OCI-LY1 (cell line): ENCODE results near the gene ARHGAP24.

ENCODE experiments used
- H2AFZ ChIP-seq: fragments of 200-600 bp; sonication (generic), shearing (Covaris generic); 2 replicates; pipeline ENCODE4 v1.6.0; 2014; ENCODE audit warnings: antibody characterized with exemption, mild to moderate bottlenecking, low read length
- H3F3A ChIP-seq: fragments of 200-600 bp; sonication (generic), shearing (Covaris generic); 2 replicates; pipeline ENCODE4 v1.6.0; 2014; ENCODE audit warnings: mild to moderate bottlenecking, antibody characterized with exemption, low read length, moderate library complexity; ENCODE audit not compliant: insufficient read depth
- H3K27ac ChIP-seq: fragments of 200-600 bp; sonication (generic); 2 replicates; pipeline ENCODE4 v1.5.1; 2014; ENCODE audit warnings: low read length, mixed run types, mild to moderate bottlenecking, low read depth; ENCODE audit not compliant: poor library complexity, severe bottlenecking
- H3K27me3 ChIP-seq: fragments of 200-600 bp; sonication (generic); 2 replicates; pipeline ENCODE4 v1.6.0; 2014; ENCODE audit warnings: antibody characterized with exemption, mild to moderate bottlenecking, low read length, moderate library complexity; ENCODE audit not compliant: insufficient read depth
- H3K36me3 ChIP-seq: fragments of 200-600 bp; sonication (generic); 2 replicates; pipeline ENCODE4 v1.6.1; 2014; ENCODE audit warnings: mild to moderate bottlenecking, antibody characterized with exemption, low read length, moderate library complexity, mixed read lengths; ENCODE audit not compliant: insufficient read depth
- H3K4me1 ChIP-seq: fragments of 200-600 bp; sonication (generic); 2 replicates; pipeline ENCODE4 v1.5.1; 2014; ENCODE audit warnings: mild to moderate bottlenecking, low read length, moderate library complexity; ENCODE audit not compliant: insufficient read depth, severe bottlenecking
- H3K4me2 ChIP-seq: fragments of 200-600 bp; sonication (generic), shearing (Covaris generic); 2 replicates; pipeline ENCODE4 v1.6.1; 2014; ENCODE audit warnings: low read length
- H3K4me3 ChIP-seq: fragments of 200-600 bp; sonication (generic); 2 replicates; pipeline ENCODE4 v1.5.1; 2014; ENCODE audit warnings: low read length, low read depth, mild to moderate bottlenecking, mixed read lengths; ENCODE audit not compliant: poor library complexity, severe bottlenecking
- H3K79me2 ChIP-seq: fragments of 200-600 bp; shearing (Covaris generic); 2 replicates; pipeline ENCODE4 v1.6.1; 2016; ENCODE audit warnings: mixed run types, low read length, mixed read lengths; ENCODE audit not compliant: insufficient read depth
- H3K9ac ChIP-seq: fragments of 200-600 bp; sonication (generic), shearing (Covaris generic); 2 replicates; pipeline ENCODE4 v1.6.1; 2014; ENCODE audit warnings: mild to moderate bottlenecking, low read length, mixed read lengths
- H3K9me2 ChIP-seq: fragments of 200-600 bp; sonication (generic), shearing (Covaris generic); 2 replicates; pipeline ENCODE4 v1.6.1; 2014; ENCODE audit warnings: low read depth, mild to moderate bottlenecking, low read length, mixed read lengths
- H3K9me3 ChIP-seq: fragments of 200-600 bp; shearing (Covaris generic); 2 replicates; pipeline ENCODE4 v1.6.1; 2014; ENCODE audit warnings: low read length, mixed read lengths
- H4K20me1 ChIP-seq: fragments of 200-600 bp; sonication (generic), shearing (Covaris generic); 2 replicates; pipeline ENCODE4 v1.6.0; 2016; ENCODE audit warnings: mild to moderate bottlenecking, low read length; ENCODE audit not compliant: insufficient read depth
- EZH2 ChIP-seq: fragments of 200-600 bp; sonication (generic), shearing (Covaris generic); IDR thresholded peaks from 2 replicates; pipeline ENCODE4 v1.8.0; 2017; ENCODE audit warnings: borderline replicate concordance, mixed run types, mild to moderate bottlenecking, antibody characterized with exemption, low read length, moderate library complexity, mixed read lengths
- TF ChIP-seq, protein P1 (sequence below): fragments of 200-600 bp; sonication (generic), shearing (Covaris generic); IDR thresholded peaks from 2 replicates; pipeline ENCODE4 v1.5.1; 2017; ENCODE audit warnings: mild to moderate bottlenecking, antibody characterized with exemption, low read length, moderate library complexity, mixed read lengths

ARHGAP24 gene

DNA sequence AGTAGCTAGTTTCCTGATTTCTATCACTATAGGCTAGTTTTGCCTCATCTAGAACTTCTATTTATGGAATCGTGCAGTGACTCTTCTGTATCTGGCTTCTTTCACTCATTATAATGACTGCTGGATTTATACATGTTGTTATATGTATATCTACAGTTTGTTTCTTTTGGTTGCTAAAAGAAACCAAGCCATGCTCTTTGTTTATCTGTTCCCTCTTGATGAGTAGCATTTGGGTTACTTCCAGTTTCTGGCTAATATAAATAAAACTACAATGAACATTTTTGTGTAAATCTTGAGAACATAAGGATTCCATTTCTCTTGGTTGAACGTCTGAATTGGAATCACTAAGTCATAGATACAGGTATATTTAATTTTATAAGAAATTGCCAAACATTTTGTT lies 73.9 kb downstream of the ARHGAP24 start:
- no peak overlapping the region for H3K9ac ChIP-seq
- peaks cover 13% of the 10 kb centered on the region for H3K9me3 ChIP-seq
- no peak overlapping the region for H3K4me3 ChIP-seq
- peaks cover 52% of the 10 kb centered on the region for H3K4me1 ChIP-seq
- peaks cover 81% of the 10 kb centered on the region for H3K36me3 ChIP-seq
- no peaks in the 10 kb centered on the region for H3F3A ChIP-seq
- no peaks in the 10 kb centered on the region for H3K9me2 ChIP-seq
- H4K20me1 ChIP-seq = no peaks in the 10 kb centered on the region
- H3K27ac ChIP-seq = peak overlapping the region; percentile 62
- TF ChIP-seq EZH2 = no peak
- TF ChIP-seq, protein P1, sequence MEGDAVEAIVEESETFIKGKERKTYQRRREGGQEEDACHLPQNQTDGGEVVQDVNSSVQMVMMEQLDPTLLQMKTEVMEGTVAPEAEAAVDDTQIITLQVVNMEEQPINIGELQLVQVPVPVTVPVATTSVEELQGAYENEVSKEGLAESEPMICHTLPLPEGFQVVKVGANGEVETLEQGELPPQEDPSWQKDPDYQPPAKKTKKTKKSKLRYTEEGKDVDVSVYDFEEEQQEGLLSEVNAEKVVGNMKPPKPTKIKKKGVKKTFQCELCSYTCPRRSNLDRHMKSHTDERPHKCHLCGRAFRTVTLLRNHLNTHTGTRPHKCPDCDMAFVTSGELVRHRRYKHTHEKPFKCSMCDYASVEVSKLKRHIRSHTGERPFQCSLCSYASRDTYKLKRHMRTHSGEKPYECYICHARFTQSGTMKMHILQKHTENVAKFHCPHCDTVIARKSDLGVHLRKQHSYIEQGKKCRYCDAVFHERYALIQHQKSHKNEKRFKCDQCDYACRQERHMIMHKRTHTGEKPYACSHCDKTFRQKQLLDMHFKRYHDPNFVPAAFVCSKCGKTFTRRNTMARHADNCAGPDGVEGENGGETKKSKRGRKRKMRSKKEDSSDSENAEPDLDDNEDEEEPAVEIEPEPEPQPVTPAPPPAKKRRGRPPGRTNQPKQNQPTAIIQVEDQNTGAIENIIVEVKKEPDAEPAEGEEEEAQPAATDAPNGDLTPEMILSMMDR = no peak
- no peak overlapping the region for H2AFZ ChIP-seq
- H3K4me2 ChIP-seq = no peak overlapping the region
- H3K79me2 ChIP-seq = peaks cover 95% of the 10 kb centered on the region
- H3K27me3 ChIP-seq = no peaks in the 10 kb centered on the region

DNA sequence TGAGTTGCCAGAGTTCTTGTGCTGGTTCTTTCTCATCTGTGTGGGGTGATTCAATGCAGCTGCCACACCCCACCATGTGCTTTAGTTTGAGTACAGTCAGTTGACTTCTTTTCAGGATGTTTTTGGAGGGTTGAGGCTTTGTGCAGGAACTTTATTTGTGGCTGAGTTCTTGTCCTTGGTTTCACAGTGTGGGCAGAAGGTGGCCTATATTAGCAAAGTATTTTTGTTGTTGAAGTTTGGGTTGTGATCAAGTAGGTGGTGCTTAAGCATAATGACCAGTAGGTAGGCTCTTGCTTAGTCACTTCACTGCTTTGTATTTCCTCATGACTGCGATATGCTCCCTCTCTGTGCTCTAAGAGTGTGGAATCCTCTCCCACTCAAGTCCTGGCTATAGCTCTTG lies 80.3 kb downstream of the ARHGAP24 start:
- Histone ChIP-seq H2AFZ (no peak overlapping the region), H3K4me3 (peak overlapping the region; percentile 22), H3K27me3 (no peaks in the 10 kb centered on the region), H3F3A (no peaks in the 10 kb centered on the region), H3K9ac (peak overlapping the region; percentile 65), H3K9me2 (no peaks in the 10 kb centered on the region), H3K4me2 (peak overlapping the region; percentile 50), H3K9me3 (peaks cover 12% of the 10 kb centered on the region), H4K20me1 (no peaks in the 10 kb centered on the region), H3K27ac (peak overlapping the region; percentile 97), H3K4me1 (peaks cover 64% of the 10 kb centered on the region), H3K79me2 (peaks cover 74% of the 10 kb centered on the region), H3K36me3 (peaks cover 46% of the 10 kb centered on the region)
- TF ChIP-seq EZH2 = no peak
- TF ChIP-seq, protein P1 = no peak

DNA sequence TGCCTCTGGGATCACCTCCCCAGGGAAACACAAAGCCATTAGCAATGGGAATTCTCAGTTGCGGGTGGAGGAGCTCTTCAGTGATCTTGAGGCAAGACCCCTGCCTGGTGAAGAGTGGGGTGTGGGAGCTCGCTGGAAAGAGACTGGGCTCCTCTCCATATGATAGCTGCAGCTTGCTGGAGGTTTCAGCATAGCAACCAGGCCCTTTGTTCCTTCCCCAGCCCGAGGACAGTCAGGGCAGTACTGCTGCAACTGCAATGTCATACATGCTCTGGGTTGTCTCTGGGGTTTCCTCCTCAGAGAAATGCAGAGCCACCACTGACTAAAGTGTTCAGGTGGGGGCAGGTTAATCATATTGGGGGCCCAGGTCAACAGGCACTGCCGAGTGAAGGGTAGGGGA lies 81.3 kb downstream of the ARHGAP24 start:
- TF ChIP-seq, protein P1 = no peak
- TF ChIP-seq EZH2 = no peak
- peaks cover 10% of the 10 kb centered on the region for H3K9me3 ChIP-seq
- H3K36me3 ChIP-seq = peaks cover 55% of the 10 kb centered on the region
- peaks cover 64% of the 10 kb centered on the region for H3K4me1 ChIP-seq
- H2AFZ ChIP-seq = no peak overlapping the region
- no peaks in the 10 kb centered on the region for H4K20me1 ChIP-seq
- no peaks in the 10 kb centered on the region for H3K9me2 ChIP-seq
- H3K79me2 ChIP-seq = peaks cover 74% of the 10 kb centered on the region
- no peaks in the 10 kb centered on the region for H3K27me3 ChIP-seq
- peak overlapping the region; percentile 22 for H3K4me3 ChIP-seq
- H3F3A ChIP-seq = no peaks in the 10 kb centered on the region
- H3K27ac ChIP-seq = peak overlapping the region; percentile 97
- H3K4me2 ChIP-seq = peak overlapping the region; percentile 50
- peak overlapping the region; percentile 65 for H3K9ac ChIP-seq
